ACC112 (cell line): ENCODE data around the gene TINAGL1.

Experiments used
- H2AFZ ChIP-seq: fragments of 200-600 bp; sonication (generic); one replicate; pipeline ENCODE4 v1.6.0; 2017; ENCODE audit warnings: antibody characterized with exemption, low read length; ENCODE audit not compliant: unreplicated experiment
- H3K27ac ChIP-seq: fragments of 200-600 bp; sonication (generic); 2 replicates; pipeline ENCODE4 v1.5.1; 2014; ENCODE audit warnings: low read depth, mild to moderate bottlenecking, antibody characterized with exemption, low read length, moderate library complexity
- H3K27me3 ChIP-seq: fragments of 200-600 bp; sonication (generic); 2 replicates; pipeline ENCODE4 v1.6.1; 2014; ENCODE audit warnings: mild to moderate bottlenecking, antibody characterized with exemption, low read length, moderate library complexity, mixed read lengths; ENCODE audit not compliant: insufficient read depth
- H3K36me3 ChIP-seq: fragments of 200-600 bp; sonication (generic); 2 replicates; pipeline ENCODE4 v1.6.1; 2016; ENCODE audit warnings: mild to moderate bottlenecking, antibody characterized with exemption, low read length, moderate library complexity, mixed read lengths; ENCODE audit not compliant: insufficient read depth
- H3K4me1 ChIP-seq: fragments of 200-600 bp; sonication (generic); one replicate; pipeline ENCODE4 v1.6.1; 2016; ENCODE audit warnings: low read length, mixed read lengths; ENCODE audit not compliant: insufficient read depth, unreplicated experiment, control insufficient read depth
- H3K4me3 ChIP-seq: fragments of 200-600 bp; sonication (generic); 2 replicates; pipeline ENCODE4 v1.5.1; 2014; ENCODE audit warnings: mild to moderate bottlenecking, low read depth, low read length
- H3K79me2 ChIP-seq: fragments of 200-600 bp; sonication (generic); one replicate; pipeline ENCODE4 v1.6.0; 2016; ENCODE audit warnings: low read length; ENCODE audit not compliant: control insufficient read depth, unreplicated experiment, insufficient read depth

The TINAGL1 gene

DNA sequence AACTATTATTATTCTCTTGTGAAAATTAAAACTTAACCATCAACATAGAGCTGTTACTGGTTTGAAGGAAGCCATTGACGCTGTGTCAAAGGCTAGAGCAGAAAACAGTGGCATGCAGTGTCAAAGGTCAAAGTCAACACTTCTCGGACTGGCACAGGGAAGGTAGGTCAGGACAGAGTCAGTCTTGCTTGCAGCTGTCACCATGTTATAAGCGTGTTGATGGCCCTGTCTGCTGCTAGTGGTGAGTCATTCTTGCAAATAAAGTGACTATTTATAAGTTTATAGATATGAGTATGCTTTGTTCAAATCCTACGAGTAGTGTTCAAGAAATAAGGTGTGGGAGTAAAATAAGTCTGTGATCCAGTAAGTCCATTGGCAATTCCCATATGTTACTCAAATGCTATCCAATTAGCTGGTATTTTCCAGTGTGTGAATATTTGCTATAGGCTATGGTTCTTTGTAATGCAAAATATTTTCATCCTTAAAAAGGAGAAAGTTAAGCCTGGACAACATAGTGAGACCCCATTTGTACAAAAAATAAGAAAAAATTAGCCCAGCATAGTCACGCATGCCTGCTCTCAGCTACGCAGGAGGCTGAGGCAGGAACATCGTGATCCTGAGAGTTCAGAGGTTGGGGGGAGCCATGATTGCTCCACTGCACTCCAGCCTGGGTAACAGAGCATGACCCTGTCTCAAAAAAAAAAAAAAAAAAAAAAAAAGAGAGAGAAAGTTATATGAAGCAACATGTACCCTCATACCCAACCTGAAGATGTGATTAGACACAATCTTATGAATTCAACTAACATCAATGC is 26.3 kb upstream of the TINAGL1 start:
- peak overlapping the region; percentile 91 for H2AFZ ChIP-seq
- peak overlapping the region; percentile 32; the same call in 1 of the 2 replicates for H3K27ac ChIP-seq
- no peaks in the 10 kb centered on the region for H3K27me3 ChIP-seq
- H3K4me1 ChIP-seq = peaks cover 12% of the 10 kb centered on the region
- H3K4me3 ChIP-seq = peak overlapping the region; percentile 68
- H3K36me3 ChIP-seq = no peaks in the 10 kb centered on the region
- no peaks in the 10 kb centered on the region for H3K79me2 ChIP-seq

GRCh38 chr1:31551208-31551607 is 25.1 kb upstream of the TINAGL1 start:
- H3K4me1 ChIP-seq = peaks cover 12% of the 10 kb centered on the region
- H2AFZ ChIP-seq = no peak overlapping the region

GRCh38 chr1:31552489-31552888 is 23.8 kb upstream of the TINAGL1 start:
- no peaks in the 10 kb centered on the region for H3K27me3 ChIP-seq
- no peak overlapping the region for H2AFZ ChIP-seq
- no peak overlapping the region for H3K4me3 ChIP-seq
- H3K4me1 ChIP-seq = peaks cover 12% of the 10 kb centered on the region
- H3K27ac ChIP-seq = no peak overlapping the region
- H3K79me2 ChIP-seq = no peaks in the 10 kb centered on the region
- H3K36me3 ChIP-seq = no peaks in the 10 kb centered on the region

More at GRCh38 chr1:31551208-31551607, 25.1 kb upstream of the TINAGL1 start:
- no peaks in the 10 kb centered on the region for H3K79me2 ChIP-seq
- no peaks in the 10 kb centered on the region for H3K36me3 ChIP-seq
- H3K27me3 ChIP-seq = no peaks in the 10 kb centered on the region
- H3K4me3 ChIP-seq = no peak overlapping the region
- no peak overlapping the region for H3K27ac ChIP-seq

- Histone ChIP-seq H2AFZ (no peak overlapping the region), H3K4me1 (no peaks in the 10 kb centered on the region), H3K27ac (no peak overlapping the region), H3K79me2 (no peaks in the 10 kb centered on the region), H3K4me3 (no peak overlapping the region), H3K27me3 (no peaks in the 10 kb centered on the region), H3K36me3 (no peaks in the 10 kb centered on the region)
These were observed 19.8 kb upstream of the TINAGL1 start for GRCh38 chr1:31556481-31557006.

- Histone ChIP-seq H3K79me2 (no peaks in the 10 kb centered on the region), H3K4me1 (peaks cover 14% of the 10 kb centered on the region), H3K27me3 (no peaks in the 10 kb centered on the region), H2AFZ (no peak overlapping the region), H3K27ac (no peak overlapping the region), H3K36me3 (no peaks in the 10 kb centered on the region), H3K4me3 (no peak overlapping the region)
These were observed 16.6 kb upstream of the TINAGL1 start for GRCh38 chr1:31559715-31560114.

DNA sequence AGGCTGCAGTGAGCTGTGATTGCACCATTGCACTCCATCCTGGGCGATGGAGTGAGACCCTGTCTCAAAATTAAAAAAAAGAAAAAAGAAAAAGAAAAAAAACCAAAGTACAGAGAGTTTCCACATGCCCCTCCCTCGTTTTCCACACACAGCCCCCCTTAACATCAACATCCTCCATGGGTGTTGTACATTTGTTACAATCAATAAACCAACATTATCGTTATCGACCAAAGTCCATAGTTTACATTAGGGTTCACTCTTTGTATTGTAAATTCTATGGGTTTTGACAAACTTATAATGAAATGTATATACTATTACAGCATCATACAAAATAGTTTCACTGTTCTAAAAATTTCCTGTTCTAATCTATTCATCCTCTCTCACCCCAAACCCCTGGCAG is 15.9 kb upstream of the TINAGL1 start:
- H3K4me3 ChIP-seq = no peak overlapping the region
- H3K27me3 ChIP-seq = no peaks in the 10 kb centered on the region
- H2AFZ ChIP-seq = no peak overlapping the region
- no peak overlapping the region for H3K27ac ChIP-seq
- H3K79me2 ChIP-seq = no peaks in the 10 kb centered on the region
- no peaks in the 10 kb centered on the region for H3K36me3 ChIP-seq
- H3K4me1 ChIP-seq = peaks cover 14% of the 10 kb centered on the region

DNA sequence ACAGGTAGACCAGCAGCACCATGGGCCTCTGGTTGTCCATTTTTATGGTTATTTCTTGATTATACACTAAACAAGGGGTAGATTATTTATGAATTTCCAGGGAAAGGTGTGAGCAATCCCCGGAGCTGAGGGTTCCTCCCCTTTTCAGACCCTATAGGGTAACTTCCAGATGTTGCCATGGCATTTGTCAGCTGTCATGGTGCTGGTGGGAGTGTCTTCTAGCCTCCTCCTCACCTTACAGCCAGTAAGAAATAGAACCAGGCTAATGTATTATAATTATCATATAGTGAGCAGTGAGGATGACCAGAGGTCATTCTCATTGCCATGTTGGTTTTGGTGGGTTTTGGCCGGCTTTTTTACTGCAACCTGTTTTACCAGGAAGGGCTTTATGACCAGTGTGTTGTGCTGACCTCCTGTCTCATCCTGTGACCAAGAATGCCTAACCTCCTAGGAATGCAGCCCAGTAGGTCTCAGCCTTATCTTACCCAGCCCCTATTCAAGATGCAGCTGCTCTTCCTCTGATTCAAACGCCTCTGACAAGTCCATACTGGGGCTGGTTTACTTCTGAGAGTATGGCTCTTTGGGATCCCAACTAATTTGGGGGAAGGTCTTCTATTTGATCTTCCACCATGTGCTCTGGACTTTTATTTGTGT is 13.5 kb upstream of the TINAGL1 start:
- Histone ChIP-seq H2AFZ (no peak overlapping the region), H3K79me2 (no peaks in the 10 kb centered on the region), H3K4me3 (no peak overlapping the region), H3K27ac (no peak overlapping the region), H3K4me1 (peaks cover 16% of the 10 kb centered on the region), H3K27me3 (no peaks in the 10 kb centered on the region), H3K36me3 (no peaks in the 10 kb centered on the region)

DNA sequence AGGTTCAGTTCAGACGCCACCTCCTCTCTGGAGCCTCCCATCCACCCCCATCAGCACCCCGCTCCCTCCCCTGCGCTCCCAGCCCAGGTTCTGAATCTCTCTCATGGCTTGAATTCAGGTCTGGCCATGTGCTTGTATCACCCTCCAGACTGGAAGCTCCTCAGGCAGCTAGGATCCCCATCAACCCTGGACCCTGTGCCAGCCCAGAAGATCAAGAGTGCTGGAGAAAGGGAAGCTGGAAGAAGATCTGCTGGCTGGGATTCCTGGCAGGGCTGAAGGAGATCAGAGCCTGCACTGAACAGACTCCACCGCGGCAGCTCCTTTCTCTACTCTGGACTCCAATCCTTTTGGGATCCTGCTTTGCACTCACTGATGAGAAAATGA is 11.7 kb upstream of the TINAGL1 start:
- Histone ChIP-seq H3K79me2 (no peaks in the 10 kb centered on the region), H2AFZ (peak overlapping the region; percentile 1), H3K27me3 (no peaks in the 10 kb centered on the region), H3K4me1 (peaks cover 29% of the 10 kb centered on the region), H3K4me3 (no peak overlapping the region), H3K27ac (no peak overlapping the region), H3K36me3 (no peaks in the 10 kb centered on the region)

DNA sequence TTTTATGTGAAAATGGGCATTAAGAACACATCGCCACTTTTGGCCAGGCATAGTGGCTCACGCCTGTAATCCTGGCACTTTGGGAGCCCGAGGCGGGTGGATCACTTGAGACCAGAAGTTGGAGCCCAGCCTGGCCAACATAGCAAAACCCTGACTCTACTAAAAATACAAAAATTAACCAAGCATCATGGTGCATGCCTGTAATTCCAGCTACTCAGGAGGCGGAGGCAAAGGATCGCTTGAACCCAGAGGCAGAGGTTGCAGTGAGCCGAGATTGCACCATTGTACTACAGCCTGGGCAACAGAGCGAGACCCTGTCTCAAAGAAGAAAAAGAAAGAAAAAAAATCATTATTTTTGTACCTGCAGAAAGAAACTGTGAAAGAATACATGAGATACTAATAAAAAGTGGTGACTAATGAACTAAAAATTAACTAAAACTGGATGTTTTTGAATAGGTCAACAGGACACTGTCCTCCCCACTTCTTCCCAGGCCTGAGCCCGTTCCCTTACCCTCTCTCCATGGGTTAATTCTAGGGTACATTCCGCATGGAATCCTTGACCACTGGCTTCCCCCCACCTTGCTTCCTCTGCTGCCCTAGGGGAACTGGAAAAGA is 8.3 kb upstream of the TINAGL1 start:
- Histone ChIP-seq H3K27me3 (no peaks in the 10 kb centered on the region), H3K4me3 (no peak overlapping the region), H3K27ac (no peak overlapping the region), H3K36me3 (no peaks in the 10 kb centered on the region), H3K79me2 (no peaks in the 10 kb centered on the region), H2AFZ (no peak overlapping the region), H3K4me1 (peaks cover 40% of the 10 kb centered on the region)

DNA sequence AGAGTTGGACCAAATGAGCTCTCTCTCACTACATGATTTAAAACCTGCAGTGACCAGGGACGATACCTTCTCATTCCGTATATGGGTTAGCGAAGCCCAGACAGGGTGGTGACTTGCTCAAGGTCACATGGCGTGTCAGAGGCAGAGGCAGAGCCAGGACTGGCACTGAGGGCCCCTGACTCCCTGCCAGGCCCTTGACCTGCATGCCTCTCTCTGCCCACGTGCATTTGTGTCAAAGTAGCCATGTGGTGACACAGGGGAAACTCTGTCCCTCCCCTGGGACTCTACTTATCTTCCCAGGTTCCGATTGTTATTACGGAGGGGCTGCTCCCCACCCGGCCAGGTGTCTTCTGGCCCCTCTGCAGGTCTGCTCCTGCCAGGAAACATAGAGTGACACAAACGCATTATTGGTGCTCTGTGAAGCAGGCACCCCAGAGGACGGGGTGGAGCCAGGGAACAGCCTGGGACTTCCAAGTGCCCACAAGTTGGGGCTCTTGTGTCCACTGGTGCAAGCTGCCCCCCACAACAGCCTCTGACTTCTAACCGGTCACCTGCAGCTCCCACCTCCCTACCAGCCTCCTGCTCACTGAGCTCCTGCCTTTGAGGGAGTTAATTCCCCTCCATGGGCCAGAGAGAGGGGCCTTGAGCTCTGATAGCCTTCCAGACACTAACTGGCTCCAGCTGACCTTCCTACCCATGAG is 7.3 kb upstream of the TINAGL1 start:
- Histone ChIP-seq H3K36me3 (no peaks in the 10 kb centered on the region), H2AFZ (no peak overlapping the region), H3K4me3 (no peak overlapping the region), H3K27me3 (no peaks in the 10 kb centered on the region), H3K27ac (no peak overlapping the region), H3K79me2 (no peaks in the 10 kb centered on the region), H3K4me1 (peaks cover 41% of the 10 kb centered on the region)
